Bone marrow (tissue), 2 donors: ENCODE measurements around the gene ZC3H6.
"Not testable (repeated sequence)": the region's sequence is repeated elsewhere in the genome, so short reads cannot be mapped to it uniquely, and the experiment has no call there.

Source experiments
- DNase-seq, 2 donors: peaks; one replicate each; lab custom pipeline; 2025; lab: John Stamatoyannopoulos, UW

ZC3H6 gene

GRCh38 chr2:112275887-112276773, 733 bp downstream of the ZC3H6 start:
- DNase-seq, result peak; percentile 71 to 77

- DNase-seq, result no peak
Measured at GRCh38 chr2:112276954-112277353, 1.6 kb downstream of the ZC3H6 start.

- DNase-seq, result no peak
Measured at GRCh38 chr2:112277596-112278220, 2.3 kb downstream of the ZC3H6 start.

- not testable (repeated sequence) for DNase-seq
Measured at GRCh38 chr2:112282066-112282465, 6.7 kb downstream of the ZC3H6 start.

GRCh38 chr2:112283535-112283934, 8.1 kb downstream of the ZC3H6 start:
- DNase-seq, result not testable (repeated sequence)

- no peak for DNase-seq
Measured at GRCh38 chr2:112290088-112290487, 14.7 kb downstream of the ZC3H6 start.

- DNase-seq, result no peak
Measured at GRCh38 chr2:112290648-112291047, 15.3 kb downstream of the ZC3H6 start.

- no peak for DNase-seq
Measured at GRCh38 chr2:112293636-112294401, 18.4 kb downstream of the ZC3H6 start.

GRCh38 chr2:112295407-112296078, 20.1 kb downstream of the ZC3H6 start:
- no peak for DNase-seq

- no peak for DNase-seq
Measured at GRCh38 chr2:112296407-112296806, 21.0 kb downstream of the ZC3H6 start.

GRCh38 chr2:112301171-112301584, 25.8 kb downstream of the ZC3H6 start:
- no peak for DNase-seq

GRCh38 chr2:112301973-112302372, 26.6 kb downstream of the ZC3H6 start:
- no peak for DNase-seq

GRCh38 chr2:112304298-112304941, 29.0 kb downstream of the ZC3H6 start:
- DNase-seq, result no peak

GRCh38 chr2:112305132-112305531, 29.7 kb downstream of the ZC3H6 start:
- DNase-seq, result no peak

GRCh38 chr2:112310906-112311305, 35.5 kb downstream of the ZC3H6 start:
- no peak for DNase-seq

GRCh38 chr2:112311932-112312331, 36.5 kb downstream of the ZC3H6 start:
- DNase-seq, result no peak

- DNase-seq, result no peak
Measured at GRCh38 chr2:112312821-112313220, 37.4 kb downstream of the ZC3H6 start.

GRCh38 chr2:112314856-112315255, 39.5 kb downstream of the ZC3H6 start:
- no peak for DNase-seq

GRCh38 chr2:112317303-112318158, 42.1 kb downstream of the ZC3H6 start:
- no peak for DNase-seq

- DNase-seq, result no peak
Measured at GRCh38 chr2:112318515-112318914, 43.1 kb downstream of the ZC3H6 start.
